HCT116 (cell line): ENCODE results near the gene TIMM21. TPM values are rescaled to one million over a fixed set of nuclear protein-coding genes. Genes with fewer than 3 reads are reported as not detected.

Source experiments
- ATAC-seq: fragments of 200-7000 bp; cut with Tn5 transposase; 2 replicates; pipeline ENCODE4 v1.9.1; 2020; ENCODE audit warnings: mild to moderate bottlenecking, moderate library complexity
- Bru-seq: library from RNA; stranded (reverse); fragments of 400-500 nt; gene quantifications from one replicate; lab custom pipeline; 2021; lab: Mats Ljungman, UMichigan
- BruChase-seq, 2 experiments: library from RNA; stranded (reverse); fragments of 400-500 nt; gene quantifications; one replicate each; lab custom pipeline; 2021; lab: Mats Ljungman, UMichigan
- BruUV-seq: library from RNA; stranded (reverse); fragments of 400-500 nt; replicated peaks from 2 replicates; lab custom pipeline; 2021; lab: Mats Ljungman, UMichigan
- CTCF ChIA-PET: fragments of 300-600 bp; sonication (Branson Sonifier 250); formaldehyde crosslinking; loops from one replicate; lab custom pipeline; 2021; ENCODE audit warnings: antibody characterized with exemption; lab: Charles Lee
- POLR2A ChIA-PET: fragments of 300-600, 350-600 bp; sonication (Branson Sonifier 250); formaldehyde crosslinking; loops from one replicate; lab custom pipeline; 2021; ENCODE audit warnings: antibody characterized with exemption; lab: Charles Lee
- RAD21 ChIA-PET, 2 experiments: fragments of 300-600 bp; sonication (Branson Sonifier 250); formaldehyde crosslinking; loops; one replicate each; lab custom pipeline; 2023; ENCODE audit warnings: low total read pairs in 2 of 2; ENCODE audit not compliant: uncharacterized antibody in 2 of 2, unreplicated experiment in 2 of 2, low non-redundant PET in 1 of 2; lab: Charles Lee
- DNase-seq: peaks from one replicate; pipeline ENCODE4 v3.0.0-alpha.2; 2010; ENCODE audit warnings: low read depth, low spot score
- H2AFZ ChIP-seq: fragments of 200-600 bp; shearing (Covaris generic), sonication (generic); 2 replicates; pipeline ENCODE4 v1.6.1; 2017; ENCODE audit warnings: low read depth, mixed run types, mixed read lengths, antibody characterized with exemption, low read length; ENCODE audit not compliant: poor library complexity, severe bottlenecking
- H3K27ac ChIP-seq: 2 replicates; pipeline ENCODE4 v1.5.1; 2012; ENCODE audit warnings: low read depth, low read length
- H3K27me3 ChIP-seq: fragments of 200-600 bp; sonication (generic); 2 replicates; pipeline ENCODE4 v1.6.1; 2016; ENCODE audit warnings: mixed run types, low read length, mixed read lengths; ENCODE audit not compliant: insufficient read depth
- H3K36me3 ChIP-seq, 2 experiments: fragments of 200-500 bp in 1 of 2; fragments of 200-600 bp in 1 of 2; sonication (Bioruptor generic) in 1 of 2; sonication (generic) in 1 of 2; 2 replicates each; pipeline versions ENCODE4 v1.5.1 to v1.6.1; 2014 to 2016; ENCODE audit warnings: low read length in 2 of 2, inconsistent platforms in 1 of 2, mixed read lengths in 1 of 2, mixed run types in 1 of 2; ENCODE audit not compliant: insufficient read depth in 2 of 2, control insufficient read depth in 1 of 2
- H3K4me1 ChIP-seq, 2 experiments: fragments of 200-600 bp in 1 of 2; sonication (generic) in 1 of 2; 2 replicates each; pipeline versions ENCODE4 v1.5.1 to v1.6.1; 2012 to 2017; ENCODE audit warnings: low read length in 2 of 2, inconsistent platforms in 1 of 2, mild to moderate bottlenecking in 1 of 2, mixed read lengths in 1 of 2, mixed run types in 1 of 2, moderate library complexity in 1 of 2; ENCODE audit not compliant: insufficient read depth in 2 of 2, control insufficient read depth in 1 of 2
- H3K4me2 ChIP-seq: fragments of 200-600 bp; sonication (generic); 2 replicates; pipeline ENCODE4 v1.6.1; 2017; ENCODE audit warnings: mixed run types, low read length, mixed read lengths
- H3K4me3 ChIP-seq, 2 experiments: fragments of 200-600 bp in 1 of 2; sonication (generic) in 1 of 2; replicated peaks in 1 of 2; 2 replicates each; pipeline ENCODE4 v1.5.1; 2011 to 2016; ENCODE audit warnings: low read length in 2 of 2, control low read depth in 1 of 2, low read depth in 1 of 2, mild to moderate bottlenecking in 1 of 2, mixed read lengths in 1 of 2, mixed run types in 1 of 2
- H3K79me2 ChIP-seq: fragments of 200-600 bp; sonication (generic); 2 replicates; pipeline ENCODE4 v1.6.1; 2017; ENCODE audit warnings: mild to moderate bottlenecking, mixed run types, low read length, moderate library complexity, mixed read lengths; ENCODE audit not compliant: insufficient read depth
- H3K9ac ChIP-seq: fragments of 200-600 bp; sonication (generic); 2 replicates; pipeline ENCODE4 v1.6.1; 2016; ENCODE audit warnings: low read length, mixed read lengths
- H3K9me2 ChIP-seq: fragments of 200-600 bp; sonication (generic), shearing (Covaris generic); 2 replicates; pipeline ENCODE4 v1.6.1; 2017; ENCODE audit warnings: mixed run types, mild to moderate bottlenecking, moderate library complexity; ENCODE audit not compliant: insufficient read depth
- H3K9me3 ChIP-seq, 2 experiments: fragments of 200-500 bp in 1 of 2; fragments of 200-600 bp in 1 of 2; sonication (Bioruptor generic) in 1 of 2; sonication (generic) in 1 of 2; 2 replicates each; pipeline ENCODE4 v1.6.1; 2014 to 2017; ENCODE audit warnings: low read length in 2 of 2, mixed read lengths in 2 of 2, inconsistent platforms in 1 of 2, low read depth in 1 of 2, mild to moderate bottlenecking in 1 of 2, mixed run types in 1 of 2, moderate library complexity in 1 of 2; ENCODE audit not compliant: control insufficient read depth in 1 of 2, insufficient read depth in 1 of 2
- H4K20me1 ChIP-seq: fragments of 200-600 bp; sonication (generic), shearing (Covaris generic); 2 replicates; pipeline ENCODE4 v1.6.1; 2017; ENCODE audit warnings: mixed run types, mild to moderate bottlenecking, moderate library complexity; ENCODE audit not compliant: insufficient read depth
- CBX3 ChIP-seq: IDR thresholded peaks from 2 replicates; pipeline ENCODE4 v1.6.1; 2012; ENCODE audit warnings: low read depth
- CEBPB ChIP-seq: IDR thresholded peaks from 2 replicates; pipeline ENCODE4 v1.6.1; 2012; ENCODE audit warnings: low read depth
- EGR1 ChIP-seq: IDR thresholded peaks from 2 replicates; pipeline ENCODE4 v1.6.1; 2012; ENCODE audit warnings: low read depth
- ELF1 ChIP-seq: IDR thresholded peaks from 2 replicates; pipeline ENCODE4 v1.6.1; 2012; ENCODE audit warnings: low read depth, borderline replicate concordance
- EZH2 ChIP-seq: fragments of 200-600 bp; sonication (generic); IDR thresholded peaks from 2 replicates; pipeline ENCODE4 v1.6.1; 2017; ENCODE audit warnings: antibody characterized with exemption, mixed run types
- EZH2phosphoT487 ChIP-seq: fragments of 200-600 bp; IDR thresholded peaks from 2 replicates; pipeline ENCODE4 v1.6.1; 2018; ENCODE audit warnings: antibody characterized with exemption, borderline replicate concordance
- POLR2A ChIP-seq: IDR thresholded peaks from 2 replicates; pipeline ENCODE4 v1.7.0; 2011; ENCODE audit warnings: borderline replicate concordance; ENCODE audit not compliant: insufficient read depth, insufficient read length; ENCODE audit errors: extremely low read depth
- POLR2AphosphoS5 ChIP-seq: IDR thresholded peaks from 2 replicates; pipeline ENCODE4 v1.6.1; 2011; ENCODE audit warnings: mild to moderate bottlenecking, low read depth, low read length, moderate library complexity
- RAD21 ChIP-seq: IDR thresholded peaks from 2 replicates; pipeline ENCODE4 v1.6.1; 2012; ENCODE audit warnings: low read depth, mild to moderate bottlenecking
- SIN3A ChIP-seq: IDR thresholded peaks from 2 replicates; pipeline ENCODE4 v1.6.1; 2012; ENCODE audit warnings: low read depth
- SP1 ChIP-seq: IDR thresholded peaks from 2 replicates; pipeline ENCODE4 v1.6.1; 2012; ENCODE audit warnings: low read depth
- SRF ChIP-seq: IDR thresholded peaks from 2 replicates; pipeline ENCODE4 v1.6.1; 2012; ENCODE audit warnings: low read depth
- TCF7L2 ChIP-seq: IDR thresholded peaks from 2 replicates; pipeline ENCODE4 v1.7.0; 2011; ENCODE audit warnings: borderline replicate concordance, inconsistent platforms; ENCODE audit not compliant: insufficient read depth, insufficient read length; ENCODE audit errors: extremely low read depth
- YY1 ChIP-seq: IDR thresholded peaks from 2 replicates; pipeline ENCODE4 v1.6.1; 2011; ENCODE audit warnings: low read length, low read depth, moderate library complexity, mild to moderate bottlenecking; ENCODE audit not compliant: insufficient replicate concordance; ENCODE audit errors: extremely low read depth
- ZFX ChIP-seq: fragments of 450-650 bp; IDR thresholded peaks from 2 replicates; pipeline ENCODE4 v1.6.1; 2017
- ZNF274 ChIP-seq: fragments of 200-500 bp; sonication (Bioruptor generic); IDR thresholded peaks from 2 replicates; pipeline ENCODE4 v1.6.1; 2014; ENCODE audit warnings: mild to moderate bottlenecking, low read depth, low read length, inconsistent platforms
- intact Hi-C: fragments of 100-400 bp; cut with micrococcal nuclease; formaldehyde crosslinking; loops from 2 replicates; pipeline ENCODE4 v1.10.0; 2022
- long read RNA-seq: library from polyadenylated mRNA; unstranded; transcript quantifications from one replicate; pipeline ENCODE4 v2.0.0, GENCODE V29; 2021; ENCODE audit not compliant: unreplicated experiment
- polyA plus RNA-seq: library from polyadenylated mRNA; unstranded; fragments of >200 nt; gene quantifications from 2 replicates; pipeline ENCODE4 v1.2.1, GENCODE V29; 2012; ENCODE audit warnings: missing spikeins
- total RNA-seq: library from RNA; stranded (reverse); gene quantifications from one replicate; pipeline ENCODE4 v1.2.1, GENCODE V29; 2021; ENCODE audit not compliant: unreplicated experiment
- TF ChIP-seq, protein P1 (sequence below): IDR thresholded peaks from 2 replicates; pipeline ENCODE4 v1.6.1; 2012
- TF ChIP-seq, protein P2 (sequence below): IDR thresholded peaks from 2 replicates; pipeline ENCODE4 v1.6.1; 2011; ENCODE audit warnings: mild to moderate bottlenecking, low read length, moderate library complexity; ENCODE audit not compliant: insufficient replicate concordance; ENCODE audit errors: extremely low read depth
- TF ChIP-seq, protein P3 (sequence below): IDR thresholded peaks from 2 replicates; pipeline ENCODE4 v1.6.1; 2012

TIMM21 gene
- total RNA-seq (33.3 TPM), Bru-seq, nascent RNA (percentile 77 among the genes with signal in this experiment), BruChase-seq, experiment 1, labeled RNA remaining after a 6-hour chase (percentile 78 among the genes with signal in this experiment), BruChase-seq, experiment 2, labeled RNA remaining after a 2-hour chase (percentile 78 among the genes with signal in this experiment)
- 22.1 and 26.6 TPM in 2 replicates for polyA plus RNA-seq
- long read RNA-seq, transcript TIMM21-201 (6 exons, 3,095 nt), result major isoform, 44 of 59 reads
- long read RNA-seq, partial matches to known transcripts, result 7 of 59 reads
- long read RNA-seq, other reads (novel, unspliced or antisense), result 8 of 59 reads

DNA sequence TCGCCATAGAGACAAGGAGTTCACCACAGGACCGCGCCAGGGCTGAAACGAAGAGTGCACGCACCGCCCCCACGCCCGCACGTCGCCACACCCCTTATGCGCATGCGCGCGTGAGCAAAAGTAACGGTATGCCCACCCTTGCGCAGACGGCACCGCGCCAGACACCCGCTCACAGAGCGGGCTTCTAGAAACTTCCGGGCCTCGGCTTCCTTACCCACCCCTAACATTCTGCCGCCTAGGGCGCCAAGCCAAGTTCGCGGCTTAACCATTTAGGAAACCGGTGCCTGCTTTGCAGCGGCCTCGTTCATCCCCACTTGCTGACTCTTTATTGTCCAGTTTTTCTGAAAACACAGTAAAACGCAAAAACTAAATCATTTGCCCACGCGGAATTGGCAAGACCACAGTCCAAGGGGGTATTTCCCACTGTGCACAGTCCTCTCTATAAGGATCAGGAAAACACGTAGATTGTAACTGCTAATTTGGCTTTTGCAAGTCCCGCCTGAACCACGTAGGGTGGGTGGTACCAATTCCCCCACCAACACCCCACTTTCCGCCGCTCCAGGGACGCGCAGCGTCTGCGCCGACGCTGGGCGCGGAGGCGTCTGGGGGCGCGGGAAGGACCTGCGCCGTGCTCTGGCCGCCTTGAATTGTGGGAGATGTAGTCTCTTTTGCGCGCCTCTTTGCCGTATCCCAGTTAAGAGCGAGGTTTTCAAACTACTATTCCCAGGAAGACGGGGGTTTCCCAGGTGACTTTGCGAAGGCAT, at the start of gene TIMM21, which contains the start of gene FBXO15:
TIMM21 (plus strand) TSS at position 745 of the 764 bp plus-strand sequence. CDS start 286 bp downstream, outside the sequence.
FBXO15 (minus strand) TSS at position 56 of the 764 bp plus-strand sequence; CDS start at position 7, 49 bp downstream.
- H3K9me3 ChIP-seq, result no peaks in the 10 kb centered on the region
- TF ChIP-seq POLR2AphosphoS5 (peak; percentile 55), RAD21 (no peak), EZH2phosphoT487 (no peak), ELF1 (peak; percentile 47), YY1 (peak; percentile 87), TCF7L2 (peak; percentile 34), SIN3A (peak; percentile 72; the same call in 1 of the 2 replicates), SRF (peak; percentile 71), CBX3 (no peak; the same call in 1 of the 2 replicates), ZFX (peak; percentile 11; the same call in 1 of the 2 replicates), CEBPB (no peak), EGR1 (peak; percentile 72), SP1 (peak; percentile 43), POLR2A (peak; percentile 80), ZNF274 (no peak), EZH2 (no peak)
- TF ChIP-seq, protein P1, sequence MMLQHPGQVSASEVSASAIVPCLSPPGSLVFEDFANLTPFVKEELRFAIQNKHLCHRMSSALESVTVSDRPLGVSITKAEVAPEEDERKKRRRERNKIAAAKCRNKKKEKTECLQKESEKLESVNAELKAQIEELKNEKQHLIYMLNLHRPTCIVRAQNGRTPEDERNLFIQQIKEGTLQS, result no peak
- TF ChIP-seq, protein P2, sequence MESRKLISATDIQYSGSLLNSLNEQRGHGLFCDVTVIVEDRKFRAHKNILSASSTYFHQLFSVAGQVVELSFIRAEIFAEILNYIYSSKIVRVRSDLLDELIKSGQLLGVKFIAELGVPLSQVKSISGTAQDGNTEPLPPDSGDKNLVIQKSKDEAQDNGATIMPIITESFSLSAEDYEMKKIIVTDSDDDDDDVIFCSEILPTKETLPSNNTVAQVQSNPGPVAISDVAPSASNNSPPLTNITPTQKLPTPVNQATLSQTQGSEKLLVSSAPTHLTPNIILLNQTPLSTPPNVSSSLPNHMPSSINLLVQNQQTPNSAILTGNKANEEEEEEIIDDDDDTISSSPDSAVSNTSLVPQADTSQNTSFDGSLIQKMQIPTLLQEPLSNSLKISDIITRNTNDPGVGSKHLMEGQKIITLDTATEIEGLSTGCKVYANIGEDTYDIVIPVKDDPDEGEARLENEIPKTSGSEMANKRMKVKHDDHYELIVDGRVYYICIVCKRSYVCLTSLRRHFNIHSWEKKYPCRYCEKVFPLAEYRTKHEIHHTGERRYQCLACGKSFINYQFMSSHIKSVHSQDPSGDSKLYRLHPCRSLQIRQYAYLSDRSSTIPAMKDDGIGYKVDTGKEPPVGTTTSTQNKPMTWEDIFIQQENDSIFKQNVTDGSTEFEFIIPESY, result no peak
- TF ChIP-seq, protein P3, sequence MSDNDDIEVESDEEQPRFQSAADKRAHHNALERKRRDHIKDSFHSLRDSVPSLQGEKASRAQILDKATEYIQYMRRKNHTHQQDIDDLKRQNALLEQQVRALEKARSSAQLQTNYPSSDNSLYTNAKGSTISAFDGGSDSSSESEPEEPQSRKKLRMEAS, result peak; percentile 68
- H4K20me1 ChIP-seq, result 0 out of 2 replicates have a peak, but pooled peaks cover under 1% of the 10 kb centered on the region
- H3K79me2 ChIP-seq, result peaks cover 47% of the 10 kb centered on the region
- peak within 1 kb of the TSS; percentile 85 to 96 for H3K4me3 ChIP-seq
- H3K27me3 ChIP-seq, result peaks cover 8% of the 10 kb centered on the region; the same call in 1 of the 2 replicates
- no peaks in the 10 kb centered on the region for H3K9me2 ChIP-seq
- ChIA-PET POLR2A (no interaction called here), RAD21 (no interaction called here), CTCF (no interaction called here)
- BruUV-seq, result no TSS peak
- peak within 1 kb of the TSS; percentile 86 for H3K27ac ChIP-seq
- H2AFZ ChIP-seq, result peak within 1 kb of the TSS; percentile 77
- DNase-seq (peak; percentile 90), ATAC-seq (peak; percentile 95)
- H3K9ac ChIP-seq, result peak within 1 kb of the TSS; percentile 85
- intact Hi-C loops, result loop anchor here (1.0 to 2.0 kb wide), 2 partner anchors 143 to 348 kb away; partner anchors contain the start of genes CNDP2 and CYB5A
- peak within 1 kb of the TSS; percentile 89 for H3K4me2 ChIP-seq
- peaks cover 6 to 23% of the 10 kb centered on the region in 2 experiments; a peak in 3 of 4 replicates for H3K4me1 ChIP-seq
- peaks cover 0 to 2% of the 10 kb centered on the region in 2 experiments; a peak in 2 of 4 replicates for H3K36me3 ChIP-seq
